Lung (tissue), 12 donors: ENCODE data around the gene ENOPH1. TPM values are rescaled to one million over a fixed set of nuclear protein-coding genes. Genes with fewer than 3 reads are reported as not detected.

ENCODE experiments used
- ATAC-seq: fragments of 200-7000 bp; cut with Tn5 transposase; one replicate; pipeline ENCODE4 v1.9.1; 2020; ENCODE audit warnings: moderate number of reproducible peaks; ENCODE audit not compliant: insufficient read depth, low FRiP score
- DNase-seq, 3 donors: peaks; one replicate each; pipeline ENCODE4 v3.0.0-alpha.2; 2013 to 2017
- H3K27ac ChIP-seq, 2 donors: one replicate each; pipeline ENCODE4 v1.5.1; 2013; ENCODE audit warnings: mild to moderate bottlenecking in 2 of 2, moderate library complexity in 2 of 2, control low read depth in 1 of 2, inconsistent platforms in 1 of 2, low read depth in 1 of 2, low read length in 1 of 2
- H3K27me3 ChIP-seq, 3 donors: one replicate each; pipeline ENCODE4 v1.5.1; 2013; ENCODE audit warnings: low read length in 2 of 3; ENCODE audit not compliant: control insufficient read depth in 3 of 3, insufficient read depth in 3 of 3
- H3K36me3 ChIP-seq, 4 donors: one replicate each; pipeline ENCODE4 v1.5.1; 2013; ENCODE audit warnings: low read length in 4 of 4, mild to moderate bottlenecking in 1 of 4, moderate library complexity in 1 of 4; ENCODE audit not compliant: control insufficient read depth in 4 of 4, insufficient read depth in 4 of 4
- H3K4me1 ChIP-seq, 5 donors: one replicate each; pipeline ENCODE4 v1.5.1; 2013; ENCODE audit warnings: low read length in 5 of 5, mild to moderate bottlenecking in 2 of 5, moderate library complexity in 1 of 5; ENCODE audit not compliant: control insufficient read depth in 5 of 5, insufficient read depth in 5 of 5
- H3K4me3 ChIP-seq: one replicate; pipeline ENCODE4 v1.5.1; 2013; ENCODE audit warnings: mild to moderate bottlenecking, control low read depth, moderate library complexity
- H3K9ac ChIP-seq, 2 donors: one replicate each; pipeline ENCODE4 v1.5.1; 2013; ENCODE audit warnings: low read length in 2 of 2, control low read depth in 1 of 2; ENCODE audit not compliant: insufficient read depth in 1 of 2
- H3K9me3 ChIP-seq, 4 donors: one replicate each; pipeline ENCODE4 v1.5.1; 2013; ENCODE audit warnings: low read length in 3 of 4, mild to moderate bottlenecking in 1 of 4, moderate library complexity in 1 of 4; ENCODE audit not compliant: control insufficient read depth in 4 of 4, insufficient read depth in 3 of 4
- WGBS, 2 donors: extraction: QIAGEN DNeasy Blood & Tissue Kit; methylation state at CpG; one replicate each; pipeline ENCODE4 v1.1.7; 2013; 5-methylcytosine and 5-hydroxymethylcytosine counted together
- polyA plus RNA-seq, 2 donors: library from polyadenylated mRNA; stranded (reverse); fragments of 200-250 nt; gene quantifications; one replicate each; pipeline ENCODE4 v1.2.1, GENCODE V29; 2013
- total RNA-seq, 2 donors: library from RNA; depleted of rRNA in 1 of 2; stranded (reverse); fragments of >200 nt in 1 of 2; gene quantifications; one replicate each; pipeline ENCODE4 v1.2.1, GENCODE V29; 2014 to 2021
- TF ChIP-seq, protein P1 (sequence below): IDR thresholded peaks from 2 replicates; pipeline ENCODE4 v1.5.1; 2012; ENCODE audit warnings: mild to moderate bottlenecking; ENCODE audit errors: control extremely low read depth, extremely low read depth
- donor health status: control.
- donor health status: control.
- donor health status: Bipolar disorder and iron deficiency.
- donor health status: healthy.
- donor health status: DM: yes; HTN: yes; CAD: no.

The ENOPH1 gene
- total and polyA plus RNA-seq, 4 donors: 28.5 to 45.3 (median 34.0) TPM

DNA sequence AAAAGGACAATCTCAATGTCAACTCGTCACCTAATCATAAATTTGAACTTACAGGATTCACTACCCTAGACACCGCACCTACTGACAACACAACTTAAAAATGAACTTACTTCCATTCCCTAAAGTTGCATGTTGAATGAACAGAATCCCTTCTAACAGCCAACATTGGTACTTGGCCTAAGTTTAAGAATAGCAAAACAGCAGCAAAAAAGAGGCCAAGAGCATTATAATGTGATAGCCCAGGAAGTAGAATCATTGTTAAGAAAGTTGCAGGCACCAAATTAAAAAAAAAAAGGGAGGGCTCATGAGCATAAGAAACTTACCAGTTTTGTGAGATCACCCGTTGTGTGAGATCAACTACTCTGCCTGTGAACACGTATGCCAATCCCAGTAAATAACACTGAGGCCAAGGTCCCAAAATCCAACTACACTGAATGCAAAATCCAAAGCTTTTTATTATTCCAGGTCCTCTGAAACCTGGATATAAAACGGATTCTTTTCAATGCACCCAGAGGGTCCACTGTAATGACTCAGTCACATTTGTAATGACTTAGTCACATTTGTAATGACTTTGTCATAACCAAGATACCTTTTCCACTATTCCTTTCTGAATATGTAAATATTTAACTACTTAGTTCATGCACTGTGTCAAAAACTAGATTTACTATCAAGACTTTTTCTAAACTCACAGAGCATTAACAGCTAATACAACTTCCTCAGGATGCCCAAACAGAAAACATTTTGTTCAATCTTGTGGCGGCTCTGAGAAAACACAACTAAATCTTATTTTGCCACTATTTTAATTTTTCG lies 6.9 kb upstream of the ENOPH1 start:
- Histone ChIP-seq H3K27ac (peak overlapping the region in 1 of 2 donors; percentile 66), H3K9me3 (no peaks in the 10 kb centered on the region), H3K27me3 (no peaks in the 10 kb centered on the region), H3K4me3 (no peak overlapping the region), H3K4me1 (peaks cover 0 to 18% (median 5%) of the 10 kb centered on the region in 5 donors), H3K36me3 (peaks cover 9 to 50% (median 29%) of the 10 kb centered on the region in 4 donors), H3K9ac (no peak overlapping the region)
- TF ChIP-seq, protein P1, sequence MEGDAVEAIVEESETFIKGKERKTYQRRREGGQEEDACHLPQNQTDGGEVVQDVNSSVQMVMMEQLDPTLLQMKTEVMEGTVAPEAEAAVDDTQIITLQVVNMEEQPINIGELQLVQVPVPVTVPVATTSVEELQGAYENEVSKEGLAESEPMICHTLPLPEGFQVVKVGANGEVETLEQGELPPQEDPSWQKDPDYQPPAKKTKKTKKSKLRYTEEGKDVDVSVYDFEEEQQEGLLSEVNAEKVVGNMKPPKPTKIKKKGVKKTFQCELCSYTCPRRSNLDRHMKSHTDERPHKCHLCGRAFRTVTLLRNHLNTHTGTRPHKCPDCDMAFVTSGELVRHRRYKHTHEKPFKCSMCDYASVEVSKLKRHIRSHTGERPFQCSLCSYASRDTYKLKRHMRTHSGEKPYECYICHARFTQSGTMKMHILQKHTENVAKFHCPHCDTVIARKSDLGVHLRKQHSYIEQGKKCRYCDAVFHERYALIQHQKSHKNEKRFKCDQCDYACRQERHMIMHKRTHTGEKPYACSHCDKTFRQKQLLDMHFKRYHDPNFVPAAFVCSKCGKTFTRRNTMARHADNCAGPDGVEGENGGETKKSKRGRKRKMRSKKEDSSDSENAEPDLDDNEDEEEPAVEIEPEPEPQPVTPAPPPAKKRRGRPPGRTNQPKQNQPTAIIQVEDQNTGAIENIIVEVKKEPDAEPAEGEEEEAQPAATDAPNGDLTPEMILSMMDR: no peak
- ATAC-seq (no peak), DNase-seq (no peak)
- WGBS, 2 donors: 92% methylated on average over 7 of the region's 7 CpGs

DNA sequence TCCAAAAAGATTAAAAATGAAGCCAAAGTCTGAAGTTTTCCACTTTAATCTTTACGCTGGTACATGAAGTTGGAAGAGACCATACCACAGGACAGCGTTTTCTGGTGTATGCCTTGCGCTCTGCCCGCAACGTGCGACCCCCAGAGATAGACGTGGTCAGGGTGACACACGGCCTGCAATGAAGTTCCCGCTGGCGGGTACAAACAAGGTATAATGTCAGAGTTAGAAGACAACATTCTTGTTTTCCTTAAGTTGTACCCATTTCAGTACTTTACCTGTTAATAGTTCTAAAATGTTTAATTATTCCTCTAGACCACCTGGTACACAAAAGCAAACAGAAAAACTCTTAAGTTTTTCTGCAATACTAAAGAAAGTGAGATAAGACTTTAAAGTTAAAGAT lies 4.9 kb upstream of the ENOPH1 start:
- H3K4me3 ChIP-seq: no peak overlapping the region
- peaks cover 9 to 50% (median 30%) of the 10 kb centered on the region in 4 donors for H3K36me3 ChIP-seq
- H3K4me1 ChIP-seq: peaks cover 0 to 18% (median 5%) of the 10 kb centered on the region in 5 donors
- 91 to 93% methylated on average over 10 of the region's 10 CpGs for WGBS, 2 donors
- TF ChIP-seq, protein P1: no peak
- DNase-seq: no peak
- H3K27me3 ChIP-seq: no peaks in the 10 kb centered on the region
- H3K27ac ChIP-seq: no peak overlapping the region
- H3K9me3 ChIP-seq: no peaks in the 10 kb centered on the region
- H3K9ac ChIP-seq: no peak overlapping the region
- ATAC-seq: no peak

DNA sequence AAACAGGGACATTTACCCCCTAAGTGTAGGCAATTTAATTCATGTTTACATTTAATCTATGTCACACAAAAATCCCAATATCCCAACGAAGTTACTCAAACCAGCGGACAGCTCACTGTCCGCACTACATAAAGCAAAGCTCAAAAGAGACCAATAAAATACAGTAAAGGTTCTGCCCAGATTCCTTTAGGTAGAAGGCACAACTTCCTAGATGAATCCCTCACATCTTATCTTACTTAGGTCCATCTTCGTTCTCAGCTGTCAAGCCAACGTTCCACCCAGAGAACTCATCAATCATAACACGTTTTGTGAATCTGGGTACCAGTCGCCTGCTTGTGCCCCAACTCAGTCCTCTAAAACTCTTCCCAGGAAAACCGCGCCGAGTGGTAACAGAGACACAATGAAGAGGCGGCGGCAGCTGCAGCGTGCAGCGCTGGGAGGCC lies 1.8 kb upstream of the ENOPH1 start:
- TF ChIP-seq, protein P1: no peak
- no peak overlapping the region for H3K27ac ChIP-seq
- WGBS, 2 donors: 1% methylated on average over 11 to 14 of the region's 14 CpGs
- H3K4me3 ChIP-seq: peak overlapping the region; percentile 78
- no peaks in the 10 kb centered on the region for H3K9me3 ChIP-seq
- H3K27me3 ChIP-seq: no peaks in the 10 kb centered on the region
- H3K9ac ChIP-seq: peak overlapping the region; percentile 58 to 73
- no peak for ATAC-seq
- peaks cover 0 to 30% (median 5%) of the 10 kb centered on the region in 5 donors for H3K4me1 ChIP-seq
- peaks cover 7 to 39% (median 23%) of the 10 kb centered on the region in 4 donors for H3K36me3 ChIP-seq
- no peak for DNase-seq
